NCI-H460 (cell line): ENCODE measurements around the gene WDR1. TPM values are rescaled to one million over a fixed set of nuclear protein-coding genes. Genes with fewer than 3 reads are reported as not detected.

Source experiments
- DNase-seq: peaks from one replicate; pipeline ENCODE4 v3.0.0-alpha.2; 2016; ENCODE audit warnings: low read depth; ENCODE audit errors: extremely low read depth
- total RNA-seq: library from RNA; depleted of rRNA; stranded (reverse); fragments of >200 nt; shearing (Covaris generic); gene quantifications from 2 replicates; pipeline ENCODE4 v1.2.3, GENCODE V29; 2014

WDR1 gene
- total RNA-seq, 1 experiment from 2014 or later: 105 TPM

- no peak for DNase-seq
These were observed 66.3 kb downstream of the WDR1 start for GRCh38 chr4:10050261-10050661.

GRCh38 chr4:10048941-10049697, 67.5 kb downstream of the WDR1 start:
- DNase-seq: no peak

- DNase-seq: no peak
These were observed 68.6 kb downstream of the WDR1 start for GRCh38 chr4:10047967-10048366.

- no peak for DNase-seq
These were observed 70.1 kb downstream of the WDR1 start for GRCh38 chr4:10046471-10046870.

- no peak for DNase-seq
These were observed 71.1 kb downstream of the WDR1 start for GRCh38 chr4:10045481-10045880.

GRCh38 chr4:10041036-10041435, 75.6 kb downstream of the WDR1 start:
- DNase-seq: no peak

GRCh38 chr4:10040049-10040892, 76.3 kb downstream of the WDR1 start:
- no peak for DNase-seq

GRCh38 chr4:10036807-10037342, 79.7 kb downstream of the WDR1 start:
- DNase-seq: no peak

GRCh38 chr4:10035130-10035529, 81.5 kb downstream of the WDR1 start:
- DNase-seq: no peak

GRCh38 chr4:10034612-10035104, 81.9 kb downstream of the WDR1 start:
- no peak for DNase-seq

- no peak for DNase-seq
These were observed 82.5 kb downstream of the WDR1 start for GRCh38 chr4:10034136-10034535.

- DNase-seq: no peak
These were observed 83.3 kb downstream of the WDR1 start for GRCh38 chr4:10033191-10033881.

- DNase-seq: no peak
These were observed 84.0 kb downstream of the WDR1 start for GRCh38 chr4:10032625-10033024.

GRCh38 chr4:10031668-10032590, 84.7 kb downstream of the WDR1 start:
- DNase-seq: no peak

GRCh38 chr4:10030972-10031667, 85.5 kb downstream of the WDR1 start:
- no peak for DNase-seq

- no peak for DNase-seq
These were observed 87.2 kb downstream of the WDR1 start for GRCh38 chr4:10029403-10029802.

GRCh38 chr4:10028910-10029309, 87.7 kb downstream of the WDR1 start:
- DNase-seq: no peak

GRCh38 chr4:10026485-10026884, 90.1 kb downstream of the WDR1 start:
- no peak for DNase-seq

GRCh38 chr4:10025230-10025806, 91.3 kb downstream of the WDR1 start:
- DNase-seq: no peak
